ENCODE data around the gene AP1G2. TPM values are rescaled to one million over a fixed set of nuclear protein-coding genes. Genes with fewer than 3 reads are reported as not detected.

AP1G2 gene
- total and polyA plus RNA-seq, 2 donors (not counting 1 experiment from before 2014, with no cell fraction given), result 648 to 1,185 TPM

DNA sequence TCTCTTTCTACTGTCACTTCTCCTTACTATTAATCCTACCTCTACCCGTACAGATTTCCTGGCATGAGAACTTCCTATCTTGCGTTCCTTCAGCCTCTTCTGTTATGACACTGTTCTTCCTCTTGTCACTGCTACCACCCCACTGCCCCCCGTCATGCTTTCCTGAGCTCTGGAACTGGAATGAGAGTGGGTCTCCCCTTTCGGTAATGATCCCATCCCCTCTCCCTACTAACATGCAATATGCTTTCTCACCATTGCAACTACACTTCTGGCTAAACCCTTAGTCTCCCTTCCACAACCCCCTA is 4.9 kb upstream of the AP1G2 start:
- peaks cover 48% of the 10 kb centered on the region for H3K27me3 Mint-ChIP-seq
- peaks cover 26% of the 10 kb centered on the region for H3K4me1 Mint-ChIP-seq
- 35% methylated on average over 4 of the region's 4 CpGs for WGBS (ENCODE audit: insufficient coverage)
- intact Hi-C loops (cut with micrococcal nuclease), result no loop called here
- H3K27ac ChIP-seq (ENCODE audit: low read length in 2 of 2), result no peak overlapping the region
- no peak overlapping the region for H2AFZ ChIP-seq (ENCODE audit: insufficient read depth, low read depth, low read length, poor library complexity, severe bottlenecking)
- H3K9me3 Mint-ChIP-seq (ENCODE audit: insufficient read depth), result no peaks in the 10 kb centered on the region
- peaks cover 0 to 13% (median 0%) of the 10 kb centered on the region in 3 donors for H3K9me3 ChIP-seq (ENCODE audit: control extremely low read depth in 1 of 3, control insufficient read depth in 2 of 3, insufficient read depth in 1 of 3, low read length in 2 of 3)
- CTCF ChIA-PET, result interaction anchor here (1.2 to 9.3 kb wide), 2 partner anchors 15 to 16 kb away, joined by 3 to 61 read pairs; partner anchors contain the start of gene THTPA
- POLR2A ChIA-PET, result no interaction called here
- H3K4me3 Mint-ChIP-seq, result no peak overlapping the region
- no peak overlapping the region for H3K27ac Mint-ChIP-seq
- H3K36me3 ChIP-seq (replicated peaks in 1 of 2; ENCODE audit: control extremely low read depth in 1 of 2, control insufficient read depth in 1 of 2, extremely low read depth in 1 of 2, insufficient read depth in 2 of 2, low read length in 1 of 2), result no peaks in the 10 kb centered on the region
- H4K20me1 ChIP-seq (ENCODE audit: control insufficient read depth, insufficient read depth, low read length, poor library complexity, severe bottlenecking), result no peaks in the 10 kb centered on the region
- DNase-seq, result no peak
- no peak overlapping the region for H3K4me3 ChIP-seq (ENCODE audit: control extremely low read depth in 1 of 5, extremely low read depth in 1 of 5, insufficient read depth in 1 of 5, low read depth in 2 of 5, low read length in 4 of 5)
- H3K4me1 ChIP-seq (ENCODE audit: control insufficient read depth in 2 of 2, insufficient read depth in 2 of 2, low read length in 2 of 2), result peaks cover 22 to 25% of the 10 kb centered on the region in 2 donors
- no peak for ATAC-seq (ENCODE audit: low read depth)
- H3K4me2 ChIP-seq (replicated peaks; ENCODE audit: low read depth, low read length, poor library complexity, severe bottlenecking), result no peak overlapping the region
- H3K79me2 ChIP-seq (ENCODE audit: control insufficient read depth, insufficient read depth, low read length), result peaks cover 3% of the 10 kb centered on the region
- H3K27me3 ChIP-seq (replicated peaks in 1 of 4; ENCODE audit: control extremely low read depth in 1 of 4, control insufficient read depth in 3 of 4, insufficient read depth in 4 of 4, low read length in 3 of 4), result peaks cover 0 to 41% (median 18%) of the 10 kb centered on the region in 4 experiments
- no peak overlapping the region for H3K9ac ChIP-seq (ENCODE audit: low read length)
- TF ChIP-seq EZH2 (IDR thresholded peaks at IDR 0.05; ENCODE audit: borderline replicate concordance, insufficient read depth, low read depth, low read length, poor library complexity, severe bottlenecking) (no peak), CTCF (IDR thresholded peaks at IDR 0.05) (no peak)

DNA sequence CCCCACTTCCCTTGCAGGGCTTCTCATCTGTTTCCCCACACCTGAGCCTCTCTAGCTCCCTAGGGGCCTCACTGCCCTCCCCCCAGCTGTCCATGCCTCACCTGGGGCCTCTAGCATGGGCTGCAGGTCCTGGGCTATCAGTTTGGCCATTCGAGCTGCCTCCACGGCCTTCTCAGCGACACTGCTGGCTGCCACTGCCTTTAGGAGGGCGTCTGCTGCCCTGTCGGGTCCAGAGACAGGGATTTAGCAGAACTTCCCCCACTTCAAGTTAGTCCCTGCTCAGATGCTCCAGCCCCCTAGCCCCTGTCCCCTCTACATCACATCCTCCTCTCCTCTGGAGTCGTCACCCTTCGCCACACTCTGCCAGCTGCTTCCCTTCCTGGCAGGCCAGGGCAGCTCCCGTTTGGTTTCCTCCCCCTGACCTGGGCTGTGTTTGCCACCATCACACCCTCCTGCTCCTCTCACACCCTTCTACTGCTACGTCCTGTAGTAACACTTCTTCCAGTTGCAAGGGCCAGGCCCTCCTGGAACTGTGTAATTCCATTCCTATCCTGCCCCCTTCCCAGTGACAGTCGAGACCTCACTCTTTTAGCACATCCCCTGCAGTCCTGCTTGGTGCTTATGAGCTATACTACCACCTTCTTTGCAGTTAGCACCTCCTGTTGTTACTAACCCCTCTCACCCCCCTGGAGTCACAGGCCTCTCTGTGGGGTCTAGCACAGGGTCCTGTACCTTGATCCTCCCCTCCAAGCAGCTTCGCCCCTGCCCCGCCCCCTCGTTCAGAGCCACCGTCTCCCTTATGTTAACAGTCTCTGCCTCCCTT is 4.3 kb upstream of the AP1G2 start:
- no peak for TF ChIP-seq CTCF (IDR thresholded peaks at IDR 0.05)
- TF ChIP-seq EZH2 (IDR thresholded peaks at IDR 0.05; ENCODE audit: borderline replicate concordance, insufficient read depth, low read depth, low read length, poor library complexity, severe bottlenecking), result no peak
- Histone ChIP-seq H3K27me3 (replicated peaks in 1 of 4; ENCODE audit: control extremely low read depth in 1 of 4, control insufficient read depth in 3 of 4, insufficient read depth in 4 of 4, low read length in 3 of 4) (peaks cover 0 to 35% (median 16%) of the 10 kb centered on the region in 4 experiments), H4K20me1 (ENCODE audit: control insufficient read depth, insufficient read depth, low read length, poor library complexity, severe bottlenecking) (peaks cover 2% of the 10 kb centered on the region), H3K79me2 (ENCODE audit: control insufficient read depth, insufficient read depth, low read length) (peaks cover 8% of the 10 kb centered on the region), H3K9ac (ENCODE audit: low read length) (no peak overlapping the region), H3K4me2 (replicated peaks; ENCODE audit: low read depth, low read length, poor library complexity, severe bottlenecking) (no peak overlapping the region), H3K27ac (ENCODE audit: low read length in 2 of 2) (no peak overlapping the region), H3K9me3 (ENCODE audit: control extremely low read depth in 1 of 3, control insufficient read depth in 2 of 3, insufficient read depth in 1 of 3, low read length in 2 of 3) (peaks cover 0 to 10% (median 0%) of the 10 kb centered on the region in 3 donors), H3K4me3 (ENCODE audit: control extremely low read depth in 1 of 5, extremely low read depth in 1 of 5, insufficient read depth in 1 of 5, low read depth in 2 of 5, low read length in 4 of 5) (no peak overlapping the region), H2AFZ (ENCODE audit: insufficient read depth, low read depth, low read length, poor library complexity, severe bottlenecking) (no peak overlapping the region), H3K4me1 (ENCODE audit: control insufficient read depth in 2 of 2, insufficient read depth in 2 of 2, low read length in 2 of 2) (peaks cover 17 to 21% of the 10 kb centered on the region in 2 donors), H3K36me3 (replicated peaks in 1 of 2; ENCODE audit: control extremely low read depth in 1 of 2, control insufficient read depth in 1 of 2, extremely low read depth in 1 of 2, insufficient read depth in 2 of 2, low read length in 1 of 2) (no peaks in the 10 kb centered on the region)
- no peak for ATAC-seq (ENCODE audit: low read depth)
- no peak overlapping the region for H3K27ac Mint-ChIP-seq
- H3K4me3 Mint-ChIP-seq, result no peak overlapping the region
- H3K9me3 Mint-ChIP-seq (ENCODE audit: insufficient read depth), result no peaks in the 10 kb centered on the region
- DNase-seq, result no peak
- H3K4me1 Mint-ChIP-seq, result peaks cover 26% of the 10 kb centered on the region
- POLR2A ChIA-PET, result no interaction called here
- WGBS (ENCODE audit: insufficient coverage), result 49% methylated on average over 12 of the region's 14 CpGs
- CTCF ChIA-PET, result interaction anchor here (0.6 to 9.3 kb wide), 2 partner anchors 15 kb away, joined by 4 to 61 read pairs; partner anchors contain the start of gene THTPA
- peaks cover 45% of the 10 kb centered on the region for H3K27me3 Mint-ChIP-seq
- intact Hi-C loops (cut with micrococcal nuclease), result no loop called here
